HFF-Myc (cell line): ENCODE data around the gene SLC22A7.

Experiments used
- DNase-seq: peaks from one replicate; pipeline ENCODE4 v3.0.0-alpha.2; 2011; ENCODE audit warnings: low read depth; ENCODE audit errors: extremely low read depth
- H3K4me3 ChIP-seq: replicated peaks from 2 replicates; pipeline ENCODE4 v1.5.1; 2011; ENCODE audit warnings: low read depth, mild to moderate bottlenecking, control low read depth, low read length
- CTCF ChIP-seq: IDR thresholded peaks from 2 replicates; pipeline ENCODE4 v1.5.1; 2012; ENCODE audit warnings: mild to moderate bottlenecking, low read depth, low read length, control low read depth; ENCODE audit errors: missing control alignments

SLC22A7 gene

GRCh38 chr6:43267619-43268354, 30.3 kb upstream of the SLC22A7 start:
- DNase-seq = no peak
- H3K4me3 ChIP-seq = no peak overlapping the region
- no peak for TF ChIP-seq CTCF

DNA sequence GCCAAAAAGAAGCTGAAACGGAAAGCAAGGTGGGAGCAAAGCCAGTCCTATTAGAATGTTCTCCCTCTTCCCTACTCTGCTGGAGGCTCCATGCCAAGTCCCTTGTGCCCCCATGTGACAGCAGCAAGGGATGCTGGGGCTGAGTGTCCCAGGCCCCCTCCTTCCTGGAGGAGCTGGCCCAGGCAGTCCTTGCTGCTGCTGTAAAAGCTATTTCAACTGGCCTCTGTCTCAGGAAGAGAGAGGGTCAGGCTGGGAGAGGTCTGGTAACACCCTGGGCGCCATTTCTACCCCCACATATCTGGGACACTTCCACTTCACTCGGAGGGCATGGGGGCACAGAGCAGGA, 29.7 kb upstream of the SLC22A7 start:
- H3K4me3 ChIP-seq = no peak overlapping the region
- DNase-seq = no peak
- no peak for TF ChIP-seq CTCF

DNA sequence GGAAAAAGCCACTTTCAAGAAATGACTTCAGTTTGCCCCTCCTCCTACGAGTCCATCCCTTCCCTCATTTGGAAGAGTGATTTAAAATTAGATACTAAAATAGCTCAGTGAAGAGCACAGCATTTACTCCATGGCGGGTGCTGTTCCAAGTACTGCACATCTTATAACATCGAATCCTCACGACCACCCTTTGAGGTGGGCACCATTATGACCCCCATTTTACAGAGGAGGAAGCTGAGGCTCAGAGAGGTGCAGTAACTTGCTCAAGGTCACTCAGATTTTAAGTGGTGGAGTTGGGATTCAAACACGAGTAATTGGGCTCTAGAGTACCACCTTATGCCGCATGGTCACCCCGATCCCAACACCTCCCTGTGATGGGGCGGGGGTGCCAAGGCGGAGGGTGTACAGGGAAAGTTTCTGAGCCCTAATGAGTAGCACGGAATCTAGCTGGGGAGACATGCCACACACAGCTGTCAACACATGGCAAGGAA, 29.2 kb upstream of the SLC22A7 start:
- H3K4me3 ChIP-seq = no peak overlapping the region
- no peak for TF ChIP-seq CTCF

GRCh38 chr6:43269273-43270007, 28.6 kb upstream of the SLC22A7 start:
- no peak for TF ChIP-seq CTCF
- H3K4me3 ChIP-seq = peak overlapping the region; percentile 12; the same call in 1 of the 2 replicates
- DNase-seq = no peak

More for the DNA sequence above, 29.2 kb upstream of the SLC22A7 start:
- DNase-seq = no peak

DNA sequence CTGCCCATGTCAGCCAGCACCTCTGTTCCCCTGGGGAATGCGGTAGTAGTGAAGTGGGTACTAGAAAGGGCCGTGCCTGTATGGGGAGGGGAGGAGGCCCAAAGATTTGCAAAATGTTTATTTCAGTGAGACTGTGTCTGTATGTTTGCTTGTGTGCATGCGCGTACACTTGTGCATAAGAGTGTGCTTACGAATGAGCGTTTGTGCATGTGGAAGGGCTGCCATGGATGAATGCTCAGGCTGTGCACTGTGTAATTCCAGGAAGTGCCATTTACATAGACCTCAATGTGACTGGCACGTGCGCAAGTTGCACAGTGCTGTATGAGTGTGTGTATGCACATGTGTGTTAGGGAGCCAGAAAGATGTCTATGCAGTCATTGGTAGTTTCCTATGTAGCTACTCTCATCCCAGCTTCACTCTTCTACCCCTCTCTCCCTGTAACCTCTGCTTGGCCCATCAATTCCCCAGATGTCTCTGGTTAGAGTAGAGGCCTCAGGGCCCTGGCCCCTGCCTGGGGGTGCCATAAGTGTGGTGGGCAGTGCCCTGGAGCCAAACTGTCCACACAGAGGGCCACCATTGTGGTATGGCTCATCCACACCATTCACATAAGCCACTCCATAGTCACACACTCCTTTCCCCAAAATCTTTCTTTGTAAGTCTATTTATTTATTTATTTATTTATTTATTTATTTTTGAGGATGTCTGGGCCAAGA, 26.8 kb upstream of the SLC22A7 start:
- H3K4me3 ChIP-seq = no peak overlapping the region
- no peak for DNase-seq
- no peak for TF ChIP-seq CTCF

DNA sequence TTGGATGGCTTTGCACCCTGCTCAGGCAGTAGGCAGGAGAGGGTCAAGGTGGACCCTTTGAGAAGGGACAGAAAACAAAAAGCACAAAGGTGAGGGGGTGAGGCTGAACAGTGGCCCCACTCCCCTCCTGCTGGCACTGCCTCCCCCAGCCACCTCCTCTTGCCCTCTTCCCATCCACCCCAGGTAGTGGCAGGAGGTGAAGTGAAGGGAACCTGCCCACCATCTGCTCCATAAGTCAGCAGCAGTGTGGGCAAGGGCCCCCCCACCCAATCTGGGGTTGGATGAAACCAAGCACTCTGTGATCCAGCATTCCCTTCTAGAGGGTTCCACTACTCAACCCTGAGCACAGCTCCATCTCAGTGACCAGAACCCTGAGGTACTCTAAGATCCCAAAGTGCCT, 26.1 kb upstream of the SLC22A7 start:
- H3K4me3 ChIP-seq = no peak overlapping the region
- TF ChIP-seq CTCF = no peak
- DNase-seq = no peak
